HG03571 (cell line): ENCODE results near the gene MACROD2.
"Not testable (repeated sequence)": the region's sequence is repeated elsewhere in the genome, so short reads cannot be mapped to it uniquely, and the experiment has no call there.

Source experiments
- ATAC-seq: cut with Tn5 transposase; IDR thresholded peaks from one replicate; pipeline ENCODE4 v1.9.1; 2021; ENCODE audit not compliant: unreplicated experiment

MACROD2 gene

DNA sequence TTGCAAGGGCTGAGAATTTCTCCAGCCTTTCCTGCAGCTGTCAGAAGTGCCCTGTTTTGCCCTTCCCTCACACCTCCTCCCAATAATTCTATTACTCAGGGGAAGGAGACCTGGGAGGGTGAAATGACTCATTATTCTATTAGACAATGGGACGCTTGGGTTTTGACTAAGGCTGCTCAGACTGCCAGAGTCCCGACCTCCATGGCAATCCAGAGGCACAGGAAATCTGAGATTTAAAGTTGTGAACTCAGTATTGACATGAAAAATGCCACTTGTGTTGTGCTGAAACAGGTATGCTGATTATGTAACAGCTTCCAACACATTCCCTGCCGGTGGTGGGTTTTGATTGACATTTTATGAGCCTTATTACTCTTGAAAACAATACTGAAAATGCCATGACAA, 967.9 kb downstream of the MACROD2 start:
- no peak for ATAC-seq

- no peak for ATAC-seq
These were observed 970.9 kb downstream of the MACROD2 start for GRCh38 chr20:14966203-14966602.

DNA sequence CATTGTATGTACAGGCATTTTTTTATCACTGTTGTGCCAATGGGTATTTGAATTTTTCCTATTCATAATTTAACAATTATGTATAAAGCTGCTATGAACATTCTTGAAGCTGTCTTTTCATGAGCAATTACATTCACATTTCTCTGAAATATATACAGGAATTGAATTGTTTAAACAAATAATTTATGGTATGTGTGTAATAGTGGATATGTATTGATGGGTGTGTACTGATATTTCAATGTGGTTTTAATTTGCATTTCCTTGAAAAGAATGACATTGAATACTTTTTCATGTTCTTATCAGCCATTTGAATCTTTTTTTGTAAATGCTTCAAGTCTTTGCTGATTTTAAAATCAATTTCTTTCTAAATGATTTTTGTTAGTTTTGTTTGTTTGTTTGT, 971.5 kb downstream of the MACROD2 start:
- ATAC-seq = no peak

GRCh38 chr20:14972256-14972655, 976.9 kb downstream of the MACROD2 start:
- no peak for ATAC-seq

- ATAC-seq = no peak
These were observed 977.4 kb downstream of the MACROD2 start for GRCh38 chr20:14972690-14973089.

GRCh38 chr20:14979453-14979986, 984.2 kb downstream of the MACROD2 start:
- no peak for ATAC-seq

- ATAC-seq = not testable (repeated sequence)
These were observed 986.2 kb downstream of the MACROD2 start for GRCh38 chr20:14981486-14981885.

GRCh38 chr20:14982324-14982723, 987.0 kb downstream of the MACROD2 start:
- ATAC-seq = not testable (repeated sequence)

GRCh38 chr20:14984305-14984704, 989.0 kb downstream of the MACROD2 start:
- ATAC-seq = no peak

DNA sequence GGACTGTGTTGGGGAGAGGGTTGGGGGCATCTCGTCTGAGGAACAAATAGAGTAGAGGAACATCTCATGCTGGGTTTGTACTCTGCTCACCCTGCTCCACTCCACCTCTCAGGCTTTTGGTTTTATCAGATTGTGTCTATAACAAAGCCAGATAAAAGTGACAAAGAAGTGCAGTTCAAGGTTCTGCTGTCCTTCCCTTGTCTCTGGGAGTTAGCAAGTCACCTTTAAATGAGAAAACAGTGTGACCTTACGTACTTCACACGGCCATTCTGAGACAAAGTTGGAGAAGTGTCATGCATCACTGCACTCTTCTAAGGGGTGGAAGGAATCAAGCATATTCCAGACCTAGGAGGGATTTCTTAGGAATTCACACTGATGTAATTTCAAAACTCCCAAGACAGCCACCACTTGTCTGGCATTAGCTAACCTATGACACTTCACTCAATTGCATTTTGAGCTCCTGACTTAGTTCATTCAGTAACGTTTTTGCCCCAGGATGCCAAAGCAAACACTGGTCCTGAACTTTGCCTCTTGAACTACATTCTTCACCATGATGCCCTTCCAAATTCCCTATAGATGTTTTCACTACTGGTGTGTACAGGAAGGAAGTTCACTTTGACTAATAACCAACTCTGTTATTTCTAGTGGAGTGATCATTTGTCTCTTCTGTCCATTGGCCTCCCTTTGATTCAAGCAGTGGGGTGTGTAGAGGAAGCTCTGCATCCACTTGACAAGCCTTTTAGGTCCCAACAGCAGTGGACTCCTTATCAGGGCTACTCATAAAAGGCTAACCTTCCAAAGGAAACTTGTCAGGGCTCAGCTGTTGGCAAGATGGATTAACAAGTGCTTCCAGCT, 989.7 kb downstream of the MACROD2 start:
- ATAC-seq = no peak

DNA sequence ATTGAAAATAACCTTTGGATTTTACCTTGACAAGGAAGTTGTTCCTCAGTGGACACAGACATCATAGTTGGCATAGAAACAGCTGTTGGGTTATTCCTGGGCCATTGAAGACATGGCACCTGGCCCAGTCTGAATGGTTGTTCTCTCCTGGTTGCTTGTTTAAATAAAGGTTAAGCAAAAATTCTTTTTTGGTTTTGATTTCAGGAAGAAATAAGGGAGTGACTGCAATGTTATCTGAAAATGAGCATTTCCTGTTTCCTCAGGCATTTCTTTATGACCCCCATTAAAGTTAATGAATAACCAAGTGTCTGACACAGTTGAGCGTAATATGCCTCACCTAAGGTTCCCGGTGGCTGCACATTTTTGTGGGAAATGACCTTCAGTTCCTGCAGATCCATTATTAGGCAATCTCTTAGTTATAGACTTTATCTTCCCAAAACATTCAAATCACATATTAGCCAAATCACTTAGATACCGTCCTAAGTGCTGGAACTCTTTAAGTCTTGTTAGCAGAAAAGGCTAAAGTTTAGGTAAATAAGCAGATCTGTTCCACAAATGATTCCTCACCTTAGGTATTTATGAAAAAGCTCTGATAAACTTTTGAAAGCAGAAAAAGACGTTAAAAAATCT, 990.8 kb downstream of the MACROD2 start:
- no peak for ATAC-seq

GRCh38 chr20:14986656-14987055, 991.3 kb downstream of the MACROD2 start:
- ATAC-seq = no peak

- no peak for ATAC-seq
These were observed 994.4 kb downstream of the MACROD2 start for GRCh38 chr20:14989535-14990290.

DNA sequence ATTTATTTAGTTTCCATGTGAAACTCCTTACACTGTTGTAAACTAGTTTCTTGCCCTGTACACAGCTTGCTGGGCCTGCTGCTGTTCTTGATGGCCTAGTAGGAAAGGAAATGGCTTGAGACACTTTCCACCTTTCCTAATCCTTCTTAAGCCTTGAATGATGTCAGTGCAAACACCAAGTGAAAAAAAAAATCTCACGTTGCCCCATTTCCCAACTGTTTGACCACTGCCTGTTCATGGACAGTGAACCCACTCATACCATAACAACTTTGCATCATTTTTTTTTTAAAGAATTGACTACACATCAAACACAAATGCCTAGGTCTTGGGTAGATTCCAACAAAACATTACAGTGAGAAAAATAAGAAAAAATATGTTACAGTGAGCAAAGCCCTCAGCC, 995.7 kb downstream of the MACROD2 start:
- ATAC-seq = no peak

DNA sequence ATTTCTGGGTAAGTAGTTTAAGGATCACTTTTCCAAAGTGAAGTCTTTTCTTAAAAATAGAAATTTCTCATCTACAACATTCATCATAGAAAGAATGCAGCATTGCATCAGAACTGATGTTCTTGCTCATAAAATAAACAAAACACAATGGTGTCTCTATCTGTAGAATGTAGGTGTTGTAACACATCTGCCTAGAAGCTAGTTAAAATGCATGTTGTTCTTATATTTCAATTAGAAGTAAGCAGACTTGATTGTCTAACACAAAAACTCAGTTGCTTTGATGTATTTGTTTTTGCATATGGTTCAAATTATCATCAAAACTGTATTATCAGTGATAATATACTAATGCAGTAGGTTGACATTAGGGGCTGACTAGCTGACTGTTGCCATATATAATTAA, 996.8 kb downstream of the MACROD2 start:
- ATAC-seq = no peak

GRCh38 chr20:14992961-14993360, 997.6 kb downstream of the MACROD2 start:
- ATAC-seq = no peak

DNA sequence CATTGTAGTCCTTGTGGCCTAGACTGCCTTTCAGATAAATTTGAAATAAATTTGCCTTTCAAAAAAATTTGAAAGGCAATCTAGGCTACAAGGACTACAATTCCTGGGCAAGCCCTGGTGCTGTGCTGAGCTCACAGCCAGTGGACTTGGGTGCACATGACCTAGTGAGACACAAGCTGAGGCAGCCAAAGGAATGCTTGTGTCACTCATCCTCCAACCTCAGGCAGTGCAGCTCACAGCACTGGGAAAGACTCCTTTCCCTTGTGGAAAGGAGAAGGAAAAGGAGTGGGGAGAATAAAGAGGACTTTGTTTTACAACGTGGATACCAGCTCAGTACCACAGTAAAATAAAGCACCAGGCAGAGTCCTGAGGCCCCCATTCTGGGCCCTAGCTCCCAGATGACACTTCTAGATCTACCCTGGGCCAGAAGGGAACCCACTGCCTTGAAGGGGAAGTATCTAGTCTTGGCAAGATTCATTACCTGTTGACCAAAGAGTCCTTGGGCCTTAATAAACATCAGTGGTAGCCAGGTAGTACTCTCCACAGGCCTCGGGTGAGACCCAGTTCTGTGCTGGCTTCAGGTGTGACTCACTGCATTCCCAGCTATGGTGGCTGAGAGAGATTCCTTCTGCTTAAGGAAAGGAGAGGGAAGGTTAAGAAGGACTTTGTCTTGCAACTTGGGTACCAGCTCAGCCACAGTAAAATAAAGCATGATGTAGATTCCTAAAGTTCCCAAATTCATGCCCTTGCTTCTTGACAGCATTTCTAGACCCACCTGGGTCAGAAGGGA, 1001.8 kb downstream of the MACROD2 start:
- ATAC-seq = no peak

- no peak for ATAC-seq
These were observed 1002.5 kb downstream of the MACROD2 start for GRCh38 chr20:14997791-14998190.

GRCh38 chr20:15005300-15005986, 1010.1 kb downstream of the MACROD2 start:
- ATAC-seq = no peak

DNA sequence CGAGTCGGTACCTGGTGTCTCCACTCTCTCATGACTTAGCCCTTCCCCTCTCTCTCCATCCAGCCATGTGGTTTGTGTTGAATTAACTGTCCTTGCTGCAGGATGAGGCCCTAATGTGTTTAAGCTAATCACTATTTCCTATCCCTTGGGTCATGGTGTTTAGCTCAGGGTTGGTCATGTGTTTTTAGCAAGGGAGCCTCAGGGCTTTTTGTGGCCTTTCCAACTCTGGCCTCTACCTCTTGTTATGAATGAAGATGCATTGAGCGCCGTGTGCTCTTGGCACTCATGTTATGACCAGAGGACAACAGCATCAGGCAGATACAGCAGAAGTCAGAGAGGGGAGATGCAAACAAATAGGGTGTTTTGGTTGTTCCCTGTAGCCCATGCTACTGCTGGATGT, 1016.3 kb downstream of the MACROD2 start:
- no peak for ATAC-seq
